ENCODE measurements around the gene ERG28.
"Not testable (repeated sequence)": the region's sequence is repeated elsewhere in the genome, so short reads cannot be mapped to it uniquely, and the experiment has no call there.

The ERG28 gene

GRCh38 chr14:75702122-75702521, 41.4 kb upstream of the ERG28 start:
- TF ChIP-seq, protein P1, sequence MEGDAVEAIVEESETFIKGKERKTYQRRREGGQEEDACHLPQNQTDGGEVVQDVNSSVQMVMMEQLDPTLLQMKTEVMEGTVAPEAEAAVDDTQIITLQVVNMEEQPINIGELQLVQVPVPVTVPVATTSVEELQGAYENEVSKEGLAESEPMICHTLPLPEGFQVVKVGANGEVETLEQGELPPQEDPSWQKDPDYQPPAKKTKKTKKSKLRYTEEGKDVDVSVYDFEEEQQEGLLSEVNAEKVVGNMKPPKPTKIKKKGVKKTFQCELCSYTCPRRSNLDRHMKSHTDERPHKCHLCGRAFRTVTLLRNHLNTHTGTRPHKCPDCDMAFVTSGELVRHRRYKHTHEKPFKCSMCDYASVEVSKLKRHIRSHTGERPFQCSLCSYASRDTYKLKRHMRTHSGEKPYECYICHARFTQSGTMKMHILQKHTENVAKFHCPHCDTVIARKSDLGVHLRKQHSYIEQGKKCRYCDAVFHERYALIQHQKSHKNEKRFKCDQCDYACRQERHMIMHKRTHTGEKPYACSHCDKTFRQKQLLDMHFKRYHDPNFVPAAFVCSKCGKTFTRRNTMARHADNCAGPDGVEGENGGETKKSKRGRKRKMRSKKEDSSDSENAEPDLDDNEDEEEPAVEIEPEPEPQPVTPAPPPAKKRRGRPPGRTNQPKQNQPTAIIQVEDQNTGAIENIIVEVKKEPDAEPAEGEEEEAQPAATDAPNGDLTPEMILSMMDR (IDR thresholded peaks at IDR 0.05; ENCODE audit: low read depth, low read length), result no peak
- TF ChIP-seq, protein P2, sequence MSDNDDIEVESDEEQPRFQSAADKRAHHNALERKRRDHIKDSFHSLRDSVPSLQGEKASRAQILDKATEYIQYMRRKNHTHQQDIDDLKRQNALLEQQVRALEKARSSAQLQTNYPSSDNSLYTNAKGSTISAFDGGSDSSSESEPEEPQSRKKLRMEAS (IDR thresholded peaks at IDR 0.05; ENCODE audit: low read depth, low read length), result no peak
- TF ChIP-seq POLR2A (IDR thresholded peaks at IDR 0.05; ENCODE audit: extremely low read depth, insufficient read length), result no peak
- TF ChIP-seq MYC (IDR thresholded peaks at IDR 0.05; ENCODE audit: low read depth, low read length), result no peak
- no peak for DNase-seq (ENCODE audit: low read depth)
- H3K4me3 ChIP-seq (ENCODE audit: low read depth, low read length), result no peak overlapping the region

- H3K4me3 ChIP-seq (ENCODE audit: low read depth, low read length), result no peak overlapping the region
- TF ChIP-seq, protein P2 (IDR thresholded peaks at IDR 0.05; ENCODE audit: low read depth, low read length), result no peak
- TF ChIP-seq MYC (IDR thresholded peaks at IDR 0.05; ENCODE audit: low read depth, low read length), result no peak
- TF ChIP-seq, protein P1 (IDR thresholded peaks at IDR 0.05; ENCODE audit: low read depth, low read length), result no peak
- TF ChIP-seq POLR2A (IDR thresholded peaks at IDR 0.05; ENCODE audit: extremely low read depth, insufficient read length), result no peak
- no peak for DNase-seq (ENCODE audit: low read depth)
These were observed 39.6 kb upstream of the ERG28 start for GRCh38 chr14:75700295-75700694.

DNA sequence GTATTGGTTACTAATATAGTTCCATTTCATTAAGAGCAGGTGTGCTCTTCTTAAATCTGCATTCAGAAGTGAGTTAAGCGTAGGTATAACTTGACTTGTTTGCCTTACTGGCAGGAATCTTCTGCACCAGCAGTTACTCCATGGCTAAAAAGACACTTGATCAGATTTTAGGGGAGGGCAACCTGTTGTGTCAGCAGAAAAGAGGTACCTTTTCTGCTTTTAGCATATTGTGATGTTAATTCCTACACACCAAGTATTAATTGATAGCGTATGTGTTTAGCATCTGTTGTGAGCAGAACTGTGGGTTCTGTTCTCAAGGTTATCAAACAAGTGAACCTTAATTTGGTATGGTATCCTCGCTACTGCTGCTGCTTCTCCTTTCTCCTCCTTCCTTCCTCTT, 38.7 kb upstream of the ERG28 start:
- no peak overlapping the region for H3K4me3 ChIP-seq (ENCODE audit: low read depth, low read length)
- TF ChIP-seq, protein P1 (IDR thresholded peaks at IDR 0.05; ENCODE audit: low read depth, low read length), result no peak
- TF ChIP-seq MYC (IDR thresholded peaks at IDR 0.05; ENCODE audit: low read depth, low read length) (no peak), POLR2A (IDR thresholded peaks at IDR 0.05; ENCODE audit: extremely low read depth, insufficient read length) (no peak)
- TF ChIP-seq, protein P2 (IDR thresholded peaks at IDR 0.05; ENCODE audit: low read depth, low read length), result no peak
- DNase-seq (ENCODE audit: low read depth), result no peak

- TF ChIP-seq, protein P2 (IDR thresholded peaks at IDR 0.05; ENCODE audit: low read depth, low read length), result no peak
- TF ChIP-seq, protein P1 (IDR thresholded peaks at IDR 0.05; ENCODE audit: low read depth, low read length), result no peak
- TF ChIP-seq MYC (IDR thresholded peaks at IDR 0.05; ENCODE audit: low read depth, low read length), result no peak
- no peak for TF ChIP-seq POLR2A (IDR thresholded peaks at IDR 0.05; ENCODE audit: extremely low read depth, insufficient read length)
- no peak overlapping the region for H3K4me3 ChIP-seq (ENCODE audit: low read depth, low read length)
- DNase-seq (ENCODE audit: low read depth), result no peak
These were observed 37.2 kb upstream of the ERG28 start for GRCh38 chr14:75697918-75698317.

DNA sequence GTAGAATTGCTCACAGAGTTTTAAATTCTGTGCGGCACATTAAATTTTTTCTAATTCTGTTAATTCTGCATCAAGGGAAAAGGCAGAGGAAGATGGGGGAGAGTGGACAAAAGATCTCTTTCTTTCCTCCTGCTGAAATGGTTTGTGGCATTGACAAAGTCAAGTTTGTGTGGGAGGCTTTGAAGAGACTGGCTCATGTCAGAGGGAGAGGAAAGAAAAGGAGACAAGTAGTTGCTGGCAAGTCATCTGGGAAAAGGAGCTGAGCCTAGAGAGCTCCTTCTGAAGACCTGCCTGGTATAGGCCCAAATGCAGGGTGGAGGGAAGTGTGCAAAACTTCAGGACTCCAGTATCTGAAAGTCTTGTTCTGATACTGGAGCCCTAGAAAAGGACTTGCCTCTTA, 36.7 kb upstream of the ERG28 start:
- TF ChIP-seq, protein P1 (IDR thresholded peaks at IDR 0.05; ENCODE audit: low read depth, low read length), result no peak
- TF ChIP-seq, protein P2 (IDR thresholded peaks at IDR 0.05; ENCODE audit: low read depth, low read length), result no peak
- TF ChIP-seq POLR2A (IDR thresholded peaks at IDR 0.05; ENCODE audit: extremely low read depth, insufficient read length), result no peak
- no peak for TF ChIP-seq MYC (IDR thresholded peaks at IDR 0.05; ENCODE audit: low read depth, low read length)
- no peak for DNase-seq (ENCODE audit: low read depth)
- no peak overlapping the region for H3K4me3 ChIP-seq (ENCODE audit: low read depth, low read length)

DNA sequence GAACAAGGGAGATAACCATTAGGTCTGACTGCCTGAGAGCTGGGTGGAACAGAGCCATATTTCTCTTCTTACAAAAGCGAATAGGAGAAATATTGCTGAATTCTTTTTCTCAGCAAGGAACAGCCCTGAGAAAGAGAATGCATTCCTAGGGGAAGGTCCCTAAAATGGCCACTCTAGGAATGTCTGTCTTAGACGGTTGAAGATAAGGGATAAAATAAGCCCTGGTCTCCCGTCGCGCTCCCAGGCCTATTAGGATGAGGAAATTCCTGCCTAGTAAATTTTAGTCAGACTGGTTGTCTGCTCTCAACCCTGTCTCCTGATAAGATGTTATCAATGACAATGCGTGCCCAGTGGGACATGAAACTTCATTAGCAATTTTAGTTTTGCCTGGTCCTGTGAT, 34.3 kb upstream of the ERG28 start:
- DNase-seq (ENCODE audit: low read depth); H3K4me3 ChIP-seq (ENCODE audit: low read depth, low read length): not testable (repeated sequence)

Data from NB4 (cell line).